ENCODE data around the gene ADGRL3. TPM values are rescaled to one million over a fixed set of nuclear protein-coding genes. Genes with fewer than 3 reads are reported as not detected.
"Not testable (repeated sequence)": the region's sequence is repeated elsewhere in the genome, so short reads cannot be mapped to it uniquely, and the experiment has no call there.

Gene ADGRL3
- total RNA-seq, 1 donor from 2014 or later, result 55.9 TPM

DNA sequence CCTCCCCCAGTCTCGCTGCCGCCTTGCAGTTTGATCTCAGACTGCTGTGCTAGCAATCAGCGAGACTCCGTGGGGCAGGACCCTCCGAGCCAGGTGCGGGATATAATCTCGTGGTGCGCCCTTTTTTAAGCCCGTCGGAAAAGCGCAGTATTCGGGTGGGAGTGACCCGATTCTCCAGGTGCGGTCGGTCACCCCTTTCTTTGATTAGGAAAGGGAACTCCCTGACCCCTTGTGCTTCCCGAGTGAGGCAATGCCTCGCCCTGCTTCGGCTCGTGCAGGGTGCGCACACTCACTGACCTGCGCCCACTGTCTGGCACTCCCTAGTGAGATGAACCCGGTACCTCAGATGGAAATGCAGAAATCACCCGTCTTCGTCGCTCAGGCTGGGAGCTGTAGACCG lies 172.7 kb downstream of the ADGRL3 start:
- DNase-seq, result not testable (repeated sequence)

DNA sequence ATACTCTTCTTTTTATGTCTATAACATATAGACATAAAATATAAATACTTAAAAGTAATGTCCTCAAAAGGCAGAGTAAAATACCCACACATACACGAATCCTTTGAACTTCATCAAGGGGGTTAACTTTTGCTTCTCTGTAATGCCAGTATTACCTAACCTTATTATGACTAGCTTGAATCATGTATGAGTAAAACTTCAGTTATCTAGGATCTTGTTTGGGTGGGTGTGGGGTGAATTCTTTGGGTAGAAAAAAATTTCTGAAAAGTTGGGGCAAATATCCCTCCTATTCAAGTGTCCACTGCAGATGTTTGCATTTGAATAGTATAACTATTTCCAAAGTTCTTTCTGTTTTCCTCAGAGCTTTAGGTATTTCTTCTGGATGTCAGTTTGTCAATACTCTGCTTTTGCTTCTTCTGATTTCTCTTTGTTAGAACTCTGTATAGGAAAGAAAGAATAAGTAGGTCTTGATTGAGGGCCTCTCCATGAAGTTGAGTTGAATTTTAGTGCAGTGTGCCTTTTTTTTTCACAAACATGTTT lies 173.8 kb downstream of the ADGRL3 start:
- no peak for DNase-seq

DNA sequence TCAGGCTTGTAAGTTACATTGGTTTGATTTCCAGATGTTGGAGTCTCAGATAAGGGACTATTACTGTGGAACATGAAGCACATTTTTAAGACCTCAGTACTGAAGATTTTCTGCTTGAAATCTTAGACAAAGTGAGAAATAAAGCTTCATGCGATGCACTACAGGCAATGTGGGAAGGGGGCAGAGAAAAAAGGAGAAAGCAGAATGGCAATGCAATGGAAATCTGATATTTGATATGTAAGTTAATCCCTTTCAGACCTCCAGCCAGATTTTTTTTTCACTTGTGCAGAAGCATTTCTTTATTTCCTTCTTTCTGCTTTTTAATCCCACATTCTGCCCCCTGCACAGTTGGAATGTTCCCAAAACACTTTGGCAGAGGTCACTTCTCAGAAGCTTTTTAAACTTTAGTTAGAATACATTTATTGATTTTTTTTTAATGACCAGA lies 174.3 kb downstream of the ADGRL3 start:
- DNase-seq, result peak; percentile 73

DNA sequence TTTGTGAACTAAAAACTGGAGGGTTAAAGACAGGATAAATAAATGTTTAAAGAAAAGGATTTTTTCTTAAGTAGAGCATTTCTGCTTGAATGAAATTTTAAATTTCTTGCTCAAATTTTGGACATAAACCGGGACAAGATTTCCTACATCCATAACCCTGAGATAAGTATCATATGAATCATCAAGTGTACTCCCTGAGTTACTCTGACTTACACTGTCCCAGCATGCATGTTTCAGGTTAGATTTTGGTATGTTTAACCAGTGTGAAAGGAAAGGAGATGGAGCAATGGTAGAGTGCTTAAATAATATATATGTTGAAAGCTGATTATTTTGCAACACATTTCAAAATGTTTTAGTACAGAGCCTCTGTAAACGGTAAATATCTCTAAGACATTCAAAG lies 175.2 kb downstream of the ADGRL3 start:
- DNase-seq, result no peak

DNA sequence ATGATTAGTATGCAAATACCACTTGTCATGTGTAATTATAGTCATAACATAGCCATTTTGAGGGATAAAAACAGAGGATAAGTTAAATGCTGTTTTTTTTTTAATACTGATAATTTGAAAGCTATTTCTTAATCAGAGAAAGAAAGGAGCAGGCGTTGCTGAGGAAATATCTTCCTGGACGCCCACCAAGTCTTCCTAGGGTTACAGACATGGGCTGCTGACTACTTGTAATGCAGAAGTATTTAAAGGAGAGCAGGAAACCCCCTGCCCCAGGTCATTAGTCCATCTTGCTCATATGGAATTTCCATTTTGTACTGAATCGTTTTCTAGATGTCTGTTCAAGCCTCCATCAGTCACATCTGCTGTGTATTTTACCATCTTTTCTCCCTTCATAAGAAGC lies 176.2 kb downstream of the ADGRL3 start:
- no peak for DNase-seq

DNA sequence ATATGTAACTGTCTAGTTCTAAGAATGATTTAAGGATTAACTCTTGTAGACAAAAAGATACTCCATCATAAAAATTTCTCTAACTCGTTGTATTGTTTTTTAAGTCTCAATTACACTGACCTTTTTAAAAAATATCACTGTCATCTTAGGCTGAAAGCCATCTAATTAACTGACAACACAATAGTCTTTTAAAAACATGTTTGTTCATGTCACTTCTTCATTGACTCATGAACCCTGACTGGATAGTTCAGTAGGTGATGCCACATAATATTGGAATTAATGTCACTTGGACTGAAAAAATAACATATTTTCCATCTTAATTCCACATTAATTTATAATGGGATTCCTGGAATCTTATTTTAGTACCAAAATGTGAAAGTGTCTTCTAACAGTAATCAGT lies 179.3 kb downstream of the ADGRL3 start:
- DNase-seq, result no peak

DNA sequence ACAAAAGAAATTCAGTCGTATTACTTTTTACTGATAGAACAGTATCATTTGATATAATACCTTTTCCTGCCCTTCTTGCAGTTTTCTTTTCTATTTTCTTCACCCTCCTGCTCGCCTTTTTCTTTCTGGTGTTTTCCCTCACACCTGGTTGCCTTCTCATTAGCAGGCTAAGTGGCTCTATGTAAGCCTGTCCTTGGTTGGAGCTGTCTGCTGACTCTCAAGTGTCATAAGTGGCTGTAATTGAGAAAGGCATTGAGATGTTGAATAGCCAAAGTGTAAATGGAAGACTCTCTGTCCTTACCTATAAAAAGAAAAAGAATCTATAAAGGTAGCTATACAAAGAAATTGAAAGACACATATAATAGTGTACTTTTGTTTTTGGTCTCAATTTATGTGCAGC lies 180.7 kb downstream of the ADGRL3 start:
- no peak for DNase-seq

DNA sequence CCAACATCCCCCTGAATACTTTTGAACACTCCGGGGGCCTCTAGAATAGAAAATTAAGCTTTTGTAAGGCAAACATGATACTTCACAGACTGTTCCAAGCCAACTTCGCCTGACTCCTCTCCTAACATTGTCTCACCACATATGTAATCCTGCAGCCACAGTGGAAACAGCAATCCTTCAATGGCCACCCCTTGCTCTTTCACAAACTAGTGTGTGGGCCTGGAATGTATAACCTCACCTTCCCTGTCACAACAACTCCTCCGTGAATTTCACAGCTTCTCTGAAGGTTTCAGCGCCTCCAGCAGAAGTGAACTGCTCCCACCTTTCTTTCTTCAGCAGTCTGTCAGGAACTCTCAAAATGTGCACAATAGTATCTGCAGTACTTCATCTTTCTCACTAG lies 185.1 kb downstream of the ADGRL3 start:
- no peak for DNase-seq

DNA sequence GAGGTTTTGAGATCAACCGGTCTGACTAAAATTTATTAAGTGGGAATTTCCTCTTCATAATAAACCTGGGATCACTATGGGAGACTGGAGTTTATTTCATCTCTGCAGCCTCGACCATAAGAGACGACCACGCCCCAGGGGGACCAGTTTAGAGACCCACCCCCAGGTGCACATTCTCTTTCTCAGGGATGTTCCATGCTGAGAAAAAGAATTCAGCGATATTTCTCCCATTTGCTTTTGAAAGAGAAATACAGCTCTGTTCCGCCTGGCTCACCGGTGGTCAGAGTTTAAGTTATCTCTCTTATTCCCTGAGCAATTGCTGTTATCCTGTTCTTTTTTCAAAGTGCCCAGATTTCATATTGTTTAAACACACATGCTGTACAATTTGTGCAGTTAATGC lies 187.2 kb downstream of the ADGRL3 start:
- DNase-seq, result not testable (repeated sequence)

DNA sequence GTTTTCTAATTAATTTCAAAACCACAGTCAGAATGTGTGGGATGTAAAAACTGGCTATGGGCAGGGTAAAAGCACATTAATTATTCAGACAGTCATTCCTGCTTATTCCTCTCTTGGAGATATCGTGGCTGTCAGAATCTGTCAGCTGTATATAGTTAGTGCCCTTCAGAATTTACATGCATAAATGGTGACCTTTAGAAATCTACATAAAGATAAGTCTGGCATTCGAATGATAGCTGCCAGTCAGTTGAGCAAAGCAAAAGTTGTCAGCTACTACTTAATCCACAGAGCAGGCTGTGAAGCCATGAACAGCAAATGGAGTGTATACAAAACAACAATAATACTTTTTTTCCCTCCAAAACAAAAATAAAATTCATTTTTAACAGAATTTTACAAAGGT lies 189.5 kb downstream of the ADGRL3 start:
- no peak for DNase-seq

DNA sequence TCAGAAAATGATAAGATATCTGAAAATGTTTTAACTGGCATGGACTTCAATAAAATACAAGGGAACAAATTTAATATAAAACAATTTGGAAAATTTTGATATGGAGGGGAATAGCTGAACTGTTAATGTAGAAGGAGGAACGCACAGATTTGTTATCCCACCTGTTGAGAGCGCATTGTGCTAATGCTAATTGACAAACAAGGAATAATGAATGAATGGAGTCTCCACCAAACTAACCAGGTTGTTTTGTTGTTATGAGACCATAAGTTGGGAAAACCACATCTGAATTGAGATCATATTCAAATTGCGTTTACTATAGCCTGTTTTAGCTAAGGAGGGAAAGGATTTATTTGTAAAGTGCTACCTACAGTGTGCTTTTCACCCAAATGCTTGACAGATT lies 195.6 kb downstream of the ADGRL3 start:
- no peak for DNase-seq

DNA sequence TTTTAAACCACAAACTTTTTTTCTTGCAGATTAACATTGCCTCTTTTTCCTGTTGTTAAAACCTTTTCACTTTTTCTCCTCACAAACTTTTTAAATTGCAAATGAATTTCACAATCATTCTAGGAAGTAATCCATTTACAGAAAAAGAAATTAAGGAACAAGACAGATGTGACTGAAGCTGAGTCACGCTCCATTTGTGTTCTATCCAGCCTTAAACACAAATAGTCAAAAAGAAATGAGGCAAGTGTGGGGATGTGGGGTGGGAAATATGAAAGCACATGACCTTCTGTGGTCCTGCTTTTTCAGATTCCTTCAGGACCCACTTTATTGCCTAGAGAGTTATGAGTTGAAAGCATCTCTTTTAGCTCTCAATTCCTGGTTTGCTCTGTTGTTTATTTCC lies 197.0 kb downstream of the ADGRL3 start:
- no peak for DNase-seq

DNA sequence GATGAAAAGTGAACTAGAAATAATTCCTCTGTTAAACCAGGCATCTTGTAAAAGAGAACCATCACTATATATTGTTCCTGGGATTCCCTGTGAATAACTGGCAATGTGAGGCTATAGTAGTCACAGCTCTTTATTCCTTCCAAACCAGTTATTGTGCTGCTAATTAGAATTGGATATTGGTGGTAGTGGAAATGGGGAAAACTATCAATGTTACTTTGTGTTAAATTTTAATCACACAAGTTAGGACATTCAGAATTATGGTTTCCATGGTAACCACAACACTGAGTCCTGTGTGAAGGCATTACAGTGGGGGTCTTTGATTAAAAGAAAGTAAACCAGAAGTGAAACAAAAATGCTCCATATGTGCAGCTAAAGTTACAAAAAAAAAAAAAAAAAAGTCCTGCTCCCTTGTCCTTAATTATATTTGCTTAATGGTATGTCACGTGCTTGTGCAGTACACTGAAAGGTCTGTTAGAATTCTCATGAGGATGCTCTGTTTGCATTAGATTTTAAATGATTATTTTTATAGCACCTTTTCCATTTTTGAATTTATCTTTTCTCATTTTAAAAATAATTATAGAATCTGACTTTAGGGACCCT lies 200.4 kb downstream of the ADGRL3 start:
- DNase-seq, result no peak

DNA sequence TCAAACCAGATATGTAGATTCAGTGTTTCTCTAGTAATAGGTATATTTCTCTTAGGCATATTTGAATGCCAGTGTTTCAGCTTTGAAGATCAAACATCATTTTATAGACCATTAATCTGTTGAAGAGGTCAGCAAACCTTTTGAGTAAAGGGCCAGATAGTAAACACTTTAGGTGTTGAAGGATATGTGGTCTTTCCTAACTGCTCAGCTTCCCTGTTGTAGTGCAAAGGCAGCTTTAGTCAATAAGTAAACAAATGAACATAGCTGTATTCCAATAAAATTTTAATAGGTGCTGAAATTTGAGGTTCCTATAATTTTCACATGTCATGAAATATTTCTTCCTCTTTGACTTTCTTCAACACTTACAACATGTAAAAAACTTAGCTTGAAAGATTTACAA lies 201.6 kb downstream of the ADGRL3 start:
- no peak for DNase-seq

DNA sequence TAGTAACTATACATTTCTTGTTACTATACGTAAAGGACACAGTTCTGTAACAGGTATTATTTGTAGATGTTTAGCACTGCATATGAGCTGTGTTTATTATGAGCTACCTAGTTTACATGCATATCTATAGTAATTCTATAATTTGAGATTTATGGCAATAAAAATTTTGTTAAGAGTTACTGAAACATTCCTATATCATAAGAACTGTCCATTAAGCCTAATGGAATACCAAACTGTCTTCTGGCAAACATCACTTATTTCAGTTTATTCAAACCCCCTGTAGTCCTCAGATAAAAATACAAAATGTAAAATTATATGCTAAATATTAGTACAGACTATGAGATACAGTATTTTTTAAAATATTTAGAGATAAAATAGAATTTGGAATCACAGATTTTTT lies 205.2 kb downstream of the ADGRL3 start:
- no peak for DNase-seq

DNA sequence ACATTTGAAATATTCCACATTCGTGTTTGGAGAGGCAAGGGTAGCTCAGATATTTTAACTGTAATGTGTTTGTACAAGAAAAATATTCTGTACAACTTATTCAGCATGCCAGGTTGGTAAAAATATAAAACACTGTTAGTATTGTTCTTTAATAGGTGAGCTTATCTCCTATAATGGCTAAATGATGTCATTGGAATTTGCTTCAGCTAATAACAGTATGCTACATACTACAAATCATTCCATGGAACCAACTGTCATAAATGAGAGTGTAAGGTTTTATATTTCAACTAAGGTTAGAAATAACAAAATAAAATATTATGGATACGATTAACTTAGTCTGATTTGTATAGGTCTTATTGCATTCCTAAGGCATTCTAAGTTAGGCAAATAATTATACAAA lies 206.6 kb downstream of the ADGRL3 start:
- no peak for DNase-seq

DNA sequence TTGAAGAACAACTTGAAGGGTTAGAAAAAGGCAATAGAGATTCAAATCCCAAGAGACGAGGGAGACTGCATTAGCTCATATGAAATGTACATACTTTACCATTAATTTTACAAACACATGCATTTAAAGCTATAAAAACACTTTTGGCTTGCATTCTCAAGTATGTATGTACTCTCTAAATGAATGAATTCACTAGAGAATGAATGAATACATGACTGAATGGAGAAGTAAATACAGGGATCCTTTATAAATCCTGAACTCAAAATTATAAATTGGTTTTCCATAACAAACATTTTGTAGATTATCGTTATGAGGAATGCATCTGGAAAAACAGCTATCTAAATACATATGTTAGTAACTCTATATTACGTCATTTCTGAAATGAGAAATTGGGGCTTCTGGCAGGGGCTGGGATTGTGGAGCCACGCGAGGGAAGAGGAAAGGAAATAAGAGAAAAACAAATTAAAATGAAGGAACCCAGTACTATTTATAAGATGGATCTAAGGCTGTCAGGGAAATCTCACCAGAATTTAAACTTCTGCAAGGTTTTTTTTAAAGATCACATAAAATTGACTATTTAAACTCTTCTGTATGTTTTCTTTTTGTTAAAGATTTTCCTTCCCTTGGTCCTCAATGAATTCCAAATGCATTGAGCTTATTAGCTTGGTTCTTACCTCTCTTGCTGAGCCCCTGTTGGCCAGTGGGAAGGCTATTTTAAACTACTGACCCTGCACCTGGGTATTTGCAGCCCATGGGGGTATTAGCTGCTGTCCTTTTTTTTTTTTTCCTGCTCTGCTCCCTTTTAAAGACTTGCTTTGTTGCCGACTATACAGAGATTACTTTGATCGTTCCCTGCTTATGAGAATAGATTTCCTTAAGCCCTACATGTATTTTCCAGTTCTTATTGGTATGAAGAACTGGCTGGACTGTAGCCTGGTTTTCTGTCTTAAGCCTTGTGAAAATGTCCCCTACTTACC lies 207.8 kb downstream of the ADGRL3 start:
- peak; percentile 34 for DNase-seq

DNA sequence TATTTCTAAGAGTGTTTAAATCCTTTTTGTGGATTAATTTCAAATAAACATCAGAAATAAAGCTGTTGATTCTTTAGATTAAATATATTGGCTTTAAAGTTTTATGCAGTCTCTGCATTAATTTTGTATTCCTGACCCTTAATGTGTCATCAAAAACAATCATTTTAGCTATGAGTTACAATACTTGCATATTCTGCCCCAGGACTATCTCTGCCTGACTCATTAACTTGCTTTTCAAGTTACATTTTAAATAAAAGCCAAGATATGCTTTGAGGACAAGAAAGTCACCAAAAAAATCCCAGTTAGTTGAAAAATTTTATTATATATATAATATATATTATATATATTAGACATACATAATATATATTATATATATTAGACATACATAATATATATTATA lies 208.7 kb downstream of the ADGRL3 start:
- DNase-seq, result no peak

DNA sequence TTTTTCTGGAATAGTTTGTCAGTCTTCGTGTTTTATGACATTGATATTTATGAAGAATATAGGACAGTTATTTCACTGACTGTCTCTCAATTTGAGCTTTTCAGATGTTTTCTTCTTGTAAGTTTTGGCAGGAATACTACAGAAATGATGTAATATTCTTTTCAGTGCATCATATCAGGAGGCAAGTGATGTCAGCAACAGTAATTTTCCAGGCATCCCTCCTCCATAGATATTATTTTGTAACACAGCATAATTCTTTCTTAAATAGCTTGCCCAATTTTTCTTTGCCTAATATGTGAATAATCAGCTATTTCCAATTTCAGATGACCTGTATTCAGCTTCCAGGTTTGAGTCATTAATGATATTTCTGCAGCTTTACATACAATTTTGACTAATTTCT lies 211.1 kb downstream of the ADGRL3 start:
- no peak for DNase-seq

DNA sequence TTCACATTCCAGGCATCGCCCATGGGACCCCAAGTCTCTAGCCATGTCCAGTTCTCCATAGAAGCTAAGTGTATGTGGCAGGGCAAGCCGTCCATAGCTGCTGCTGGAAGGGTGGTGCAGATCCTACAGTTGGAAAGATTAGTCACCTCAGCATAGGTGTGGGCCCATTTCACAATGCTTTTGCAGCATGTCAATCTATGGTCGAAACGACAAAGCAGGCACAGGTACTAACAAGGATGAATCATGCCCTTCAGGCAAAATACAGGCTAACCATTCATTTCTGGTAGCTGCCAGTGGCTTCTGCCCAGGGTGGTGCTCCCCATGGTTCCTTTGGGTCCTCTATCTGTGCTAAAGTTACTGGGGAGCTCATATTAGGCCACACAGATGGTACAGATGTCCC lies 225.2 kb downstream of the ADGRL3 start:
- no peak for DNase-seq

DNA sequence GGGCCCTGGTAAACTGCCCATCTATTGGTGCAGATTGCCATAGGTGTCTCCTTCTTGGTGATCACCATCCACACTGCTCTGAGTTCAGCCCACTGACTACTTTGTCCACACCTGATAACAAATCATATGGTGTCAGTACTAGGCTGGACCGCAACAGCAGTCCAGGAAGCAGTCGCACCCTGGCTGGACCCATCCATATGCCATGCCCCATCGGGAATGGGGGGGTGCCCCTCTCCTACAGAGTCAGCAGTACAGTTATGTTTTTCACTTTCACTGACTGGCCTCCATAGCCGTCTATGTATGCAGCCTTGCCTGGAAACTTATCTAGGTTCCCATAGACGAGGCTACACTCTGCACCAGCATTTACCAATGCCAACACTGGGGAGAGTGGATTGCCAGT lies 226.1 kb downstream of the ADGRL3 start:
- no peak for DNase-seq

DNA sequence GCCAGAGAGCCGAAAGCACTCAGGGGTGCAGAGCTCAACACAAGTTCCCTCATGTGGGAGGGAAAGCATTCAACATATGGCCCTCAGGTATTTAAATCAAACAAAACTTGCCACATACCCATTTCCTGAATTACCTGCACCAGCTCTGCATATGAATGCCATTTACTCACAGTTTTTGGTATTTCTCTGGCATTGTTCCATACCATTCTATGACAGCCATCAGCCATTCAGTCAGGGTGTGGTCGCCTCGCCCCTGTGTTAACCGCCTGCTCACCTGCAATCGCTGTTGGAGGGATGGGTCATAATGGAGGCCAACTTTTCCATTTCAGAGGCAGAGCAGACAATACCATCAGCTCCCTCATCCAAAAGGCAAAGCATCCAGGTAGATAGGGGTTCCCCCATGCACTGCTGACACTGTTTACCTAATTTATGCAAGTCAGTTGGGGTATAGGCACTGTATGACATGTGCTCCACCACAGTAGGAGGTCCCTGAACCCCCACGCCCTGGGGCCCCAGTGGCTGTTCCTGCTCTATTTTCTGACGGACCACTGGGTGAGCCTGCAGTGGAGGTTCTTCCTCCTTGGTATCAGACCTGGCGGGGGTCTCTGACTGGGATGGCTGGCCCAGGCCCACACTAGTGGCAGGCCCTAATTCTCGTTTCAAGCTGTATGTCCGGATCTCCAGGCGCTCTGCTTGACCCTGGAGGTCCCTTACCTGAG lies 227.1 kb downstream of the ADGRL3 start:
- no peak for DNase-seq

Measured in skin of body (tissue), 2 donors.